OCI-LY3 (cell line): ENCODE measurements around the gene RTTN.

Source experiments
- H2AFZ ChIP-seq: fragments of 200-600, 300-600 bp; shearing (Covaris generic); 2 replicates; pipeline ENCODE4 v1.6.0; 2014; ENCODE audit warnings: antibody characterized with exemption, low read depth, low read length
- H3K27ac ChIP-seq: fragments of 200-600, 300-600 bp; sonication (generic); 2 replicates; pipeline ENCODE4 v1.5.1; 2014; ENCODE audit warnings: mild to moderate bottlenecking, low read length, moderate library complexity, mixed read lengths
- H3K27me3 ChIP-seq: fragments of 200-600, 300-600 bp; sonication (generic); 2 replicates; pipeline ENCODE4 v1.6.1; 2014; ENCODE audit warnings: low read depth, low read length, mixed read lengths
- H3K36me3 ChIP-seq: fragments of 200-600, 300-600 bp; sonication (generic); replicated peaks from 2 replicates; pipeline ENCODE3; 2014; ENCODE audit warnings: low read depth, low read length, mixed read lengths
- H3K4me1 ChIP-seq: fragments of 300-600, 200-600 bp; sonication (generic); 2 replicates; pipeline ENCODE4 v1.6.1; 2014; ENCODE audit warnings: low read length, mixed read lengths
- H3K4me2 ChIP-seq: fragments of 200-600, 300-600 bp; sonication (generic); 2 replicates; pipeline ENCODE4 v1.6.1; 2014; ENCODE audit warnings: low read length, mixed read lengths
- H3K4me3 ChIP-seq: fragments of 300-600, 200-600 bp; sonication (generic); 2 replicates; pipeline ENCODE4 v1.5.1; 2014; ENCODE audit warnings: antibody characterized with exemption, mild to moderate bottlenecking, low read length, moderate library complexity
- H3K79me2 ChIP-seq: fragments of 300-600, 200-600 bp; shearing (Covaris generic); 2 replicates; pipeline ENCODE4 v1.6.1; 2014; ENCODE audit warnings: mild to moderate bottlenecking, low read length, mixed read lengths
- H3K9ac ChIP-seq: fragments of 300-600, 200-600 bp; shearing (Covaris generic); 2 replicates; pipeline ENCODE4 v1.6.0; 2014; ENCODE audit warnings: mild to moderate bottlenecking, low read length, moderate library complexity
- H3K9me3 ChIP-seq: fragments of 200-600, 300-600 bp; shearing (Covaris generic); 2 replicates; pipeline ENCODE4 v1.6.1; 2014; ENCODE audit warnings: low read length, mixed read lengths; ENCODE audit not compliant: insufficient read depth
- H4K20me1 ChIP-seq: fragments of 200-600, 300-600 bp; sonication (generic); 2 replicates; pipeline ENCODE4 v1.6.1; 2016; ENCODE audit warnings: low read length, mixed read lengths; ENCODE audit not compliant: insufficient read depth
- EZH2phosphoT487 ChIP-seq: fragments of 200-600 bp; shearing (Covaris generic); IDR thresholded peaks from 2 replicates; pipeline ENCODE4 v1.6.1; 2018; ENCODE audit warnings: antibody characterized with exemption, mixed run types, low read depth
- TF ChIP-seq, protein P1 (sequence below): fragments of 200-600, 300-600 bp; sonication (generic); IDR thresholded peaks from 2 replicates; pipeline ENCODE4 v1.5.1; 2014; ENCODE audit warnings: antibody characterized with exemption, low read length, low read depth

RTTN gene

DNA sequence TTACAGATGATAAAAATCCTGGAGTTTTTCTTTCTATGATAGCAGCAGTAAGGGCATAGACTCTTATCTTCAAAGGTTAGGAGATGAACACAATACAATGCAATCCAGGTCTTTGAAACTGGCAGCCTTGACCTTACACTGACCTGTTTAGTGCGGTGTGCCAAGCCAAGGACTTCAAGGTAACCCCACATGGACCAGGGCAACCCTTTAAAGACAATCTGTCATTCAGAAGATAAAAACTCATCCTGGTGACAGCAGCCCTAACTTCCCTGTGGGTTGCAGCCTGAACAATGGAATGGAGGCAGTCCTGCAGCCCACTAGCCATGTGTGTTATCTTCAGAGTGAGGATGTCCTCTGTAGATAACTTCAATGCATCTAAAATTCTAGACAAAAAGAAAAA lies 78.1 kb downstream of the RTTN start:
- peaks cover 36% of the 10 kb centered on the region for H3K4me1 ChIP-seq
- H3K36me3 ChIP-seq = peaks cover 69% of the 10 kb centered on the region
- no peaks in the 10 kb centered on the region for H3K79me2 ChIP-seq
- H3K27ac ChIP-seq = no peak overlapping the region
- H3K27me3 ChIP-seq = no peaks in the 10 kb centered on the region
- no peaks in the 10 kb centered on the region for H4K20me1 ChIP-seq
- TF ChIP-seq EZH2phosphoT487 = no peak
- TF ChIP-seq, protein P1, sequence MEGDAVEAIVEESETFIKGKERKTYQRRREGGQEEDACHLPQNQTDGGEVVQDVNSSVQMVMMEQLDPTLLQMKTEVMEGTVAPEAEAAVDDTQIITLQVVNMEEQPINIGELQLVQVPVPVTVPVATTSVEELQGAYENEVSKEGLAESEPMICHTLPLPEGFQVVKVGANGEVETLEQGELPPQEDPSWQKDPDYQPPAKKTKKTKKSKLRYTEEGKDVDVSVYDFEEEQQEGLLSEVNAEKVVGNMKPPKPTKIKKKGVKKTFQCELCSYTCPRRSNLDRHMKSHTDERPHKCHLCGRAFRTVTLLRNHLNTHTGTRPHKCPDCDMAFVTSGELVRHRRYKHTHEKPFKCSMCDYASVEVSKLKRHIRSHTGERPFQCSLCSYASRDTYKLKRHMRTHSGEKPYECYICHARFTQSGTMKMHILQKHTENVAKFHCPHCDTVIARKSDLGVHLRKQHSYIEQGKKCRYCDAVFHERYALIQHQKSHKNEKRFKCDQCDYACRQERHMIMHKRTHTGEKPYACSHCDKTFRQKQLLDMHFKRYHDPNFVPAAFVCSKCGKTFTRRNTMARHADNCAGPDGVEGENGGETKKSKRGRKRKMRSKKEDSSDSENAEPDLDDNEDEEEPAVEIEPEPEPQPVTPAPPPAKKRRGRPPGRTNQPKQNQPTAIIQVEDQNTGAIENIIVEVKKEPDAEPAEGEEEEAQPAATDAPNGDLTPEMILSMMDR = no peak
- no peak overlapping the region for H3K9ac ChIP-seq
- no peak overlapping the region for H2AFZ ChIP-seq
- H3K4me3 ChIP-seq = no peak overlapping the region
- H3K4me2 ChIP-seq = no peak overlapping the region
- H3K9me3 ChIP-seq = no peaks in the 10 kb centered on the region

DNA sequence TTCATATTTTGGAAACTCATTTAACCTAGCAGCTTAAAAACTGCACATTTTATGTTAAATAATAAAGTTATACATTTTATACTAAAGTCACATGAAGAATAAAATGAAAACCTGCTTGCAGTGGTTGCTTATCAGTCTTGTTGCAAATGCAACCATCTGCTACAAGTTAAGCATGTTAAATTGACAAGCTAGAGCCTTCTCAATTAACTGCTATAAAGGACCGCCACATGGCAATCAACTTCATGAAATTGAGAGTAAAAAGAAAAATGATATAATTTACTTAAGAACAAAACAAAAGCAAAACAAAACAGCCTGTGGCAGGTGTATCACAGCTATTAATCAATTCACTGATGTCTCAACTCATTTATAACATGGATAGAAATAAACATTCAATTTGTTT lies 78.7 kb downstream of the RTTN start:
- Histone ChIP-seq H3K79me2 (no peaks in the 10 kb centered on the region), H3K36me3 (peaks cover 66% of the 10 kb centered on the region), H3K9ac (no peak overlapping the region), H3K9me3 (no peaks in the 10 kb centered on the region), H3K27ac (no peak overlapping the region), H3K4me1 (peaks cover 41% of the 10 kb centered on the region), H3K4me3 (no peak overlapping the region), H3K27me3 (no peaks in the 10 kb centered on the region), H2AFZ (no peak overlapping the region), H4K20me1 (no peaks in the 10 kb centered on the region), H3K4me2 (no peak overlapping the region)
- TF ChIP-seq, protein P1 = no peak
- no peak for TF ChIP-seq EZH2phosphoT487

DNA sequence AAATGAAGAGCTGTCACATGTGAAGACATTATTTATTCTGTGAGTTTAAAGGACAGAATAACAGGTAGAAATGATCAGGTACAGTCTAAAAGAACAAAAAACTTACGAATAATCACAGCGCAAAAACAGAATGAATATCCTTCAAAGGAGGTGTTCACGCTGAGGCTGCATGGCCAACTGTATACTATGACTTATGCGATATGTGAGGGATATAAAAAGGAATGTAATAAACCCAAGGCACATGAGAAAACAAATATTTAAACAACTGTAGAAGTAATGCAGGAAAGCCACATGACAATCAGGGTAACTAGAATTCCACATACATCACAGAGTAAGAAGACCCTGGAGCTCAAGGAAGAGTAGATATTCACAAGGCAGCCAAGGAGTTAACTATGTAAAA lies 81.3 kb downstream of the RTTN start:
- Histone ChIP-seq H2AFZ (no peak overlapping the region), H3K9ac (no peak overlapping the region), H3K4me1 (peaks cover 58% of the 10 kb centered on the region), H3K79me2 (peaks cover 14% of the 10 kb centered on the region), H4K20me1 (no peaks in the 10 kb centered on the region), H3K9me3 (no peaks in the 10 kb centered on the region), H3K27ac (0 out of 2 replicates have a peak overlapping the region, but pooled peaks have one; percentile 1), H3K4me3 (no peak overlapping the region), H3K36me3 (peaks cover 62% of the 10 kb centered on the region), H3K27me3 (no peaks in the 10 kb centered on the region), H3K4me2 (no peak overlapping the region)
- no peak for TF ChIP-seq EZH2phosphoT487
- TF ChIP-seq, protein P1 = no peak

DNA sequence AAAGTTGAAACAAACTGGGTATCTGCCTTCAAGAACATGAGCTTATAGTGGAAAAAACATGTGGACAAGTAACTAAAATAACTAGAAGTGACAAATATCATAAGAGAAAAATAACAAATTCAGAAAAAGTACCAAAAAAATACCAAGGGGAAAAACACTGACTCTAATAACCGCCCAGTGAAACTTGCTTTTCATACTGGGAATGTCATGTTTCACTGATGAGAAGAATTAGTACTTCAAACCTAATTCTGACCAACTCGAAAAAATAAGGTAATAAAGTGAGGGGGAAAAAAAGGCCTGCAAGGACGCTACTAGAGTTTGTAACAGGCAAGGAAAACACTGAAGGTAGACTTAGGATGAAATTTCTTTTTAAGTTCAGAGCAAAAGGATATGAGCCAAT lies 83.6 kb downstream of the RTTN start:
- no peaks in the 10 kb centered on the region for H3K27me3 ChIP-seq
- peak overlapping the region; percentile 46 for H3K9ac ChIP-seq
- H3K4me2 ChIP-seq = peak overlapping the region; percentile 54
- H3K9me3 ChIP-seq = peaks cover 14% of the 10 kb centered on the region
- H3K4me1 ChIP-seq = peaks cover 67% of the 10 kb centered on the region
- no peak overlapping the region for H2AFZ ChIP-seq
- peak overlapping the region; percentile 85 for H3K27ac ChIP-seq
- H3K36me3 ChIP-seq = peaks cover 63% of the 10 kb centered on the region
- H3K79me2 ChIP-seq = peaks cover 36% of the 10 kb centered on the region
- TF ChIP-seq, protein P1 = no peak
- no peak for TF ChIP-seq EZH2phosphoT487
- H3K4me3 ChIP-seq = peak overlapping the region; percentile 39
- no peaks in the 10 kb centered on the region for H4K20me1 ChIP-seq
